Keratinocyte (primary cell): Measurements from ENCODE around the gene SRGAP3.

Source experiments
- CTCF ChIP-seq, 3 experiments: IDR thresholded peaks in 1 of 3; conservative IDR thresholded peaks in 1 of 3; optimal IDR thresholded peaks in 1 of 3; 2 replicates in 2 of 3; 3 replicates in 1 of 3; pipeline versions ENCODE3 to v1.5.1; 2011; ENCODE audit warnings: low read length in 3 of 3, mild to moderate bottlenecking in 3 of 3, moderate library complexity in 2 of 3, control low read depth in 1 of 3, inconsistent platforms in 1 of 3; ENCODE audit not compliant: insufficient read depth in 2 of 3; ENCODE audit errors: extremely low read depth in 1 of 3
- EZH2 ChIP-seq: IDR thresholded peaks from one replicate; pipeline ENCODE4 v1.6.1; 2012; ENCODE audit warnings: inconsistent platforms, mild to moderate bottlenecking, low read length, moderate library complexity

- no peak for TF ChIP-seq CTCF (optimal IDR thresholded peaks at IDR 0.05 in 1 of 3, IDR thresholded peaks at IDR 0.05 in 1 of 3, conservative IDR thresholded peaks at IDR 0.05 in 1 of 3; ENCODE audit: extremely low read depth in 1 of 3, insufficient read depth in 2 of 3, low read length in 3 of 3)
- TF ChIP-seq EZH2 = no peak
Measured at GRCh38 chr3:9080163-9080562, 169.3 kb downstream of the SRGAP3 start.
